HG02973 (cell line): Measurements from ENCODE around the gene SPDYE2.
"Not testable (repeated sequence)": the region's sequence is repeated elsewhere in the genome, so short reads cannot be mapped to it uniquely, and the experiment has no call there.

Source experiments
- ATAC-seq: cut with Tn5 transposase; IDR thresholded peaks from one replicate; pipeline ENCODE4 v1.9.1; 2021; ENCODE audit warnings: moderate library complexity; ENCODE audit not compliant: unreplicated experiment

SPDYE2 gene

DNA sequence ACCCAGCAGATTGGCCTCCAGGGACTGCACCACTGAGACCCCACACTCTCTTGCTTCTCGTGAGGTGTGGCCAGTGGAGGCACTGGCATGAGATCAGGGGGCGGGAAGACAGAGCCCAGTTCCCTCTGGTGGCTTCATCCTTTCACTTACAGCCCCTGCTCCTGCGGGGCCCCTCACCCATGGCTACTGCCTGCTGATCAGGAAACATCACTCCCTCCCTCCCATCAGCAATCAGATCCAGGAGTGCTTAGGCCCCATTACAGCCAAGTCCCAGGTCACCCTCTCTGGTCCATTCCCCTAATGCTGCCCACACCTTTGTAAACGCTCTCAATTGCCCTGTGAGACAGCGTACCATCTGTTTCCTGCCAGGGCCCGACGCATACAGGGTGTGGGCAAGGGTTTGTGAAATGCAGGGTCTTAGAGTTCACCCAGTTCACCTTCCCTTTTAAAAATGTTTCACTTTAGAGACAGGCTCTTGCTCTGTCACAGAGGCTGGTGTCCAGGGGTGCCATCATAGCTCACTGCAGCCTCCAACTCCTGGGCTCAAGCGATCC lies 15.9 kb upstream of the SPDYE2 start:
- ATAC-seq = not testable (repeated sequence)

DNA sequence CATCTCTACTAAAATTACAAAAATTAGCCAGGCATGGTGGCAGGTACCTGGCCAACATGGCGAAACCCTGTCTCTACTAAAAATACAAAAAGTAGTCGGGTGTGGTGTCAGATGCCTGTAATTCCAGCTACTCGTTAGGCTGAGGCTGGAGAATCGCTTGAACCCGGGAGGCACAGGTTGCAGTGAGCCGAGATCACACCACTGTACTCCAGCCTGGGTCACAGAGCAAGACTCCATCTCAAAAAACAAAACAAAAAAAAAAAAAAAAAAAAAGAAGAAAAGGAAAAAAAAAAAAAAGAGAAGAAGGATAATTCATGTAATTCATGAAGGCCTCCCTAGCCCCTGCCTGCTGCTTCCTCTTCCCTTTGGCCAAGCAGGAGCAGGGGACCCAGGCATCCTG lies 10.4 kb upstream of the SPDYE2 start:
- not testable (repeated sequence) for ATAC-seq

DNA sequence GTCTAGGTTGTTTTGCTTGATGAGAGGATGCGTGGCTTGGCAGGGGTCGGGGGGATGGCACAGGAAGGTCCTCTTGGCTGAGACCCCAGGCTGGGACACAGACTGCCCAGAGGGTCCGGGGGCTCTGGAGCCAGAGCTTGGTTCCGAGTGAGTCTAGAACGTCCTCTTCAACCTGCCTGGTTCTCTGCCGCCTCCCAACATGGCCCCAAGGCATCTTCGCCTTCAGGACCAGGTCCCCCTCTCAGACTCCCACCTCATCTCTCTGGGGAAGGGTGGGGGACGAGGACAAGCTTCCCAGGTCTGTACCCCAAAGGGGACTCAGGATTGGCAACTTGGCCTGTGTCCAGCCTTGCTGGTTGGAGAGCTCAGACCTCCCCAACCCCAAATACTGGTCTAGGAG lies 8.9 kb upstream of the SPDYE2 start:
- ATAC-seq = not testable (repeated sequence)

DNA sequence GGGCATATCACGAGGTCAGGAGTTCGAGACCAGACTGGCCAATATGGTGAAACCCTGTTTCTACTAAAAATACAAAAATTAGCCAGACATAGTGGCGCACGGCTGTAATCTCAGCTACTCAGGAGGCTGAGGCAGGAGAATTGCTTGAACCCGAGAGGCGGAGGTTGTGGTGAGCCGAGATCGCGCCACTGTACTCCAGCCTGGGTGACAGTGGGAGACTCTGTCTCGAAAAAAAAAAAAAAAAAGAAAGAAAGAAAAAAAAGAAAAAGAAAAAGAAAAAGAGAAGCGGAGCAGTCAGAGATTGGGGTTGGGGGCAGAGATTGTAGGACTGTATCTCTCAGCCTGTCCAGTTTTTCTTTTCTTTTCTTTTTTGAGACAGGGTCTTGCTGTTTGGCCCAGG lies 8.3 kb upstream of the SPDYE2 start:
- ATAC-seq = not testable (repeated sequence)

DNA sequence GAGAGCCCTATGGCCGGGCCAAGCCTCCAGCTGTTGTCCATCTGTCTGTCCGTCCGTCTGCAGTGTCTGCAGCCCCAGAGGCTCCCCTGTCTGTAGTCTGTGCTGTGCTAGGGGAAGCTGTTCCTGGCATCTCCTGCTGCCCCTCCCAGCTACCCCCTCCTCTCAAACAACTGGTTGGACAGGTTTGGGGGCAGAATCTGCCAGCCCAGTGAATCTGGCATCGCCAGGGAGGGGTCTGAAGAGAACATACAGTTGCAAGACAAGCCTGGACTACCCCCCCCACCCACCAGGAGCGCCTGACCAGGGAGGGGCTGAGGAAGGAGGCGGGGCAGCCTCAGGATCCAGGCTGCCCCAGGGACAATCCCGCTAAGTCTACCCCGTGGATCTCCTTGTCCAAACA lies 7.4 kb upstream of the SPDYE2 start, which contains the start of gene UPK3BL2:
TSS of gene UPK3BL2 (minus strand) at position 101 of the 400 bp plus-strand sequence. CDS start at position 41, 60 bp downstream.
- ATAC-seq = not testable (repeated sequence)

DNA sequence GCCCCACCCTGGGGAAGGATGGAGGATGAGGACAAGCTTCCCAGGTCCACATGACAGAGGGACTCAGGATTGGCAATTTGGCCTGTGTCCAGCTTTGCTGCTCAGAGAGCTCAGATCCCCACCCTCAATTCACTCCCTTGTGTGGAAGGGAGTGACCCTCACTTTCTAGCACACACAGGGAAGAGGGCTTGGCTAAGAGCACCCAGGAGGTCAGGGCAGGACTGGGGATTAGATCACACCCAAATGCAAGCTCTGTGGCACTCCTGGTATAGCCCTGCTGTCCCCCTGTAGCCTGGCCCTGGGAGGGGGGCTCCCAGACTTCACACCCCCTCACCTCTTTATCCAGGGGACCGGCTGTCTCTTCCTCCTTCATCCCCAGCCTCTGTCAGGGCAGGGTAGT lies 6.7 kb upstream of the SPDYE2 start:
- not testable (repeated sequence) for ATAC-seq

DNA sequence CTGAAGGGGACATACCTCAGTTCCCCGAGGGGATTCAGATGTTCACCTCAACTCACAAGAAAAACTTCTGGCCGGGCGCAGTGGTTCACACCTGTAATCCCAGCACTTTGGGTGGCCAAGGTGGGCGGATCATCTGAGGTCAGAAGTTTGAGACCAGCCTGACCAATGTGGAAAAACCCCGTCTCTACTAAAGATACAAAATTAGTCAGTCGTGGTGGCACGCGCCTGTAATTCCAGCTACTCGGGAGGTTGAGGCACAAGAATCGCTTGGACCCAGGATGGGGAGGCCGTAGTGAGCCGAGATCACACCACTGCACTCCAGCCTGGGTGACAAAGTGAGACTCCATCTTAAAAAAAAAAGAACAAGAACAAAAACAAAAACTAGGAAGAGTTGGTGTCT lies 5.7 kb upstream of the SPDYE2 start:
- not testable (repeated sequence) for ATAC-seq

DNA sequence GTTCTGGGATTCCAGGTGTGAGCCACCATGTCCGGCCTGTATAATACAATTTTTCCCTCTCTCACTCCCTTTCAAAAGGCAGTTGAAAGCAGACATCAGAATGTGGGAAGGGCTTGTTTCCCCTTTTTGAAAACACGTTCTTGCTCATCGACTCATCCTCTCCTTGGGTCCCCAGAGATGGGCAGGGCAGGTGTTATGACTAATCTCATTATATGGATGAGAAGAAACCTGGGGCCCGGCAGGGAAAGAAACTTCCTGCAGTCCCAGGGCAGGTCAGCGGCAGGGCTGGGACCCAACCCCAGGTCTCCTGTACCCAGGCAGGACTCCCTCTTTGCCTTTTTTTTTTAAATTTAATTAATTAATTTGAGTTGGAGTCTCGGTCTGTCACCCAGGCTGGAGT lies 4.7 kb upstream of the SPDYE2 start:
- ATAC-seq = peak; percentile 79

DNA sequence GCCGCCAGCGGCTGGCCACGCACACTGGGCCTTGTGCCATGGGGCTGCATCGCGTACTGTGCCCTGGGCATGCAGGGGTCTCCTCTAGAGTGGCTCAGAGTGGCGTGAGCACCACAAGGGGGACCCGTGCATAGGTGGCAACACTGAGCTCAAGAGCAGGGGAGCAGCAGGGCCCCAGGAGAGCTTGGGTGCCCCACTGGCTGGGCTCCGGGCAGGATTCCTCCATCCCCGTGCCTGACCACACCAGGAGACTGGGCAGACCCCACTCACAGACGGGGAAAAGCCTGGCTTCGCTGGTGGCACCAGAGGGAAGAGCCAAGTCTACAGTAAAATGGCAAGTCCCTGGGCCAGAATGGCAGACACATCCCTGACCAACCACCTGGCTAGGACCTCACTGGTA lies 17.6 kb downstream of the SPDYE2 start:
- not testable (repeated sequence) for ATAC-seq

DNA sequence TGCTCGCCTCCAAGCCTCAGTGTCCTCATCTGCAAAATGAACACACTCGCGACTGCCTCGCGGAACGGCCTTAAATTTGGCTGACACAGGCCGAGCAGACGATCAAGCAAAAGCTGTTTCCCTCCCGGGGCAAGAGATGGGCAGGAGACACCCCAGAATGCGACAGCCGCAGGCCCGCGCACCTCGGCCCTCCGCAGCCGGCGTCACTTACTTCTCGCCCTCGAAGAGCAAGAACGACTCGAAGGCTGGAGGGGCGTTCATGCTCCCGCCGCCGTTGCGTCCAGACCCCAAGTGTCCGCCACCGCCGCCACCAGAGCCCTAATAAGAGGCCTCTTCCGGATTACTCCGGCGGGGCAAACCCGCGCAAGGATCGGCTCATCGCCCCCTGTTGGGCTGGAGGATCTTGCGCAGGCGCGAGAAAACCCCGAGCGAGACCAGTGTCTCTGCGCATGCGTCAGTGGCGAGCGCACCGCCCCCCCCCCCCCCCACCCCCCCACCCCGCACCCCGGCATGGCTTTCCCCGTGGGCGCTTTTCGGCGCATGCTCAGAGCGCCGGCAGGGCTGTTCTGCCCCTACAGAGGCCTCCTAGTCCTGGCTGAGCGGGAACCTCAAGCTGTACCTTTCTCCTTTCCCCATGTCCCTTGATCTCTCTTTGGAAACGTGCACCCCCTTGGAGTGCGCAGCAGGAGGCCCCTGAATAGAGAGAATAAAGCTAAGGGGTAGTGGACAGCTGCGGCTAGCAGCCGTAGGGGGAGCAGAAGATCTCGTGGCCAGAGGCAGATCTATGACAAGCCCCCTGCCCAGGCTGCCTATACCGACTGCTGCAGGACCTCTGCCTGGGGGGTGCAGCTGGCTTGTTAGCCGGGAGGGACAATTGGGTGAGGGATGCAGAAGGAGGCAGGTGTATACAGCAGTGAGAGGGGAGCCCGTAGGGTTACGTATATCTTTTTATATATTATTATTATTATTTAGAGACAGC lies 21.5 kb downstream of the SPDYE2 start, which contains the start of gene POLR2J3:
TSS of gene POLR2J3 (minus strand) at position 323 of the 979 bp plus-strand sequence. CDS start at position 261, 62 bp downstream.
- peak; percentile 82 for ATAC-seq

DNA sequence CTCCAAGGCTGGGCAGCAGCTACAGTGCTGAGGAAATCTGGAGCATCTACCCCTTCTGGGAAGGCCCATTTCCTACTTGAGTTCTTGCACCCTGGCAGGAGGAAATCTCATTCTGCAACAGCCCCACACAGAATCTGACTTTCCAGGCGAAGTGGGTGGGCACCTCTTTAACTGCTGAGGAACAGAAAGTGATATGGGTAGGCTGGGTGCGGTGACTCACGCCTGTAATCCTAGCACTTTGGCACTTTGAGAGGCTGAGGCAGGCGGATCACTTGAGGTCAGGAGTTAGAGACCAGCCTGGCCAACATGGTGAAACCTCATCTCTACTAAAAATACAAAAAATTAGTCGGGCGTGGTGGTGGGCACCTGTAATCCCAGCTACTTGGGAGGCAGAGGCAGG lies 23.6 kb downstream of the SPDYE2 start:
- not testable (repeated sequence) for ATAC-seq

DNA sequence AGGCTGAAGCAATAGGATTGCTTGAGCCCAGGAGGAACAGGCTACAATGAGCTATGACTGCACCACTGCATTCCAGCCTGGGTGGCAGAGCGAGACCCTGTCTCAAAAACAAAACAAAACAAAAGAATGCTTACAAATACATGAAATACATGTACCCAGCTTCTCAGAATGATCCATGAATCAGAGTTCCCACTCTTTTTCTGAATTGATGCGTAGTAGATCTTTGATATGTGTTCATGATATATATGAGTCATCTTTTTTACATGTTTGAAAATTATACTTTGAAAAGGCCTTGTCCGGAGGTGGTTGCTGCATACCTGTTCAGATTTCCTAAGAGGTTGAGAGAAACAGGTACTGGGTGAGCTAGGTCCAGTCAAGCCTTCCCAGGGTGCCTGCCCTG lies 25.3 kb downstream of the SPDYE2 start:
- not testable (repeated sequence) for ATAC-seq

DNA sequence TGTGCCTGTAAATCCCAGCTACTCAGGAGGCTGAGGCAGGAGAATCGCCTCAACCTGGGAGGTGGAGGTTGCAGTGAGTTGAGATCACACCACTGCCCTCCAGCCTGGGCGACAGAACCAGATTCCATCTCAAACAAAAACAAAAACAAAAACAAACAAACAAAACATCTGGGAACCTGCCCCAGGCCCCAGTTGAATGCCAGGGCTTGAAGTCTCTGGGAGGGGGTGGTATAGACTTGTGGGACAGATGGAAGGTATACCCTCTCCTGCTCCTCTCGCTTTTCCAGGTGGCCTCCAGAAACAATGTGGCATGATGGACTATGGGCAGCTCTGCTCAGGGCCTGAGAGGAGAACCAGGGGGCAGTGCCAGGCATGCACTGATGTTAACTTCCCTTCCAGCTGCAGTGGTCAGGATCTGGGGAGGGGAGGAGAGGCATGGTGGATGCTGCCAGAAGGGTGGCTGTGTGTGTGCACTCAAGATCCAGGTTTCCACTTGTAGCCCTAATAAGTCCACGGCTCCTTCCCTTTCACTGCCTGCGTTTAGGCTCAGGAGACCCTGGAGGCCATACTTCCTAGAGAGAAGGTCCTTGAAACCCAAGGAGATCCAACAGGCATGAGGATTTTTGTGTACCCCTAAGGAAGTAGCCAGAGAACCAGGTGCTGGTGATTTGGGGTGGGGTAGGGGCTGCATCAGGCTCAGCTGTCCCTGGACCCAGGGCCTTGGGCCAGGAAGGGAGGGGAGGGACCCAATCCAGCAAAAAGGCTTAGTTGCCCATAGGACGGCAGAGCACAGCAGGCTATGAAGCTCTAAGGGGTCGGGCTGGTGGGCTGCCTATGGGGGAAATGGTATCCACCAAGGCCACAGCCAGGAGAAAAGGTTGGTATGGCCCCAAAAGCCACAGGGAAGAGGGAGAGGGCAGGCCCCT lies 26.6 kb downstream of the SPDYE2 start:
- not testable (repeated sequence) for ATAC-seq

DNA sequence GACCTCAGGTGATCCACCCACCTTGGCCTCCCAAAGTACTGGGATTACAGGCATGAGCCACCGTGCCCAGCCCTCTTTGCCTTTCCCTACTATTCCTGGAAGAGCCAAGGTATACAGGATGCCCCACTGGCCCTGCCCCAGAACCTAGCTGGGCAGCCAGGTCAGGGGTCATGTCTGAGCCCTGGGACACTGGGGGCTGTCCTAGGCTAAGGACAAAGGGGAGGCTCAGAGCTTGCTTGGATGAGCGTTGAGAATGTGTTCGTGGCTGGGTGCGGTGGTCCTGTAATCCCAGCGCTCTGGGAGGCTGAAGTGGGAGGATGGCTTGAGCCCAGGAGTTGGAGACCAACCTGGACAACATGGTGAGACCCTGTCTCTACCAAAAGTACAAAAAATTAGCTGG lies 27.5 kb downstream of the SPDYE2 start:
- not testable (repeated sequence) for ATAC-seq

DNA sequence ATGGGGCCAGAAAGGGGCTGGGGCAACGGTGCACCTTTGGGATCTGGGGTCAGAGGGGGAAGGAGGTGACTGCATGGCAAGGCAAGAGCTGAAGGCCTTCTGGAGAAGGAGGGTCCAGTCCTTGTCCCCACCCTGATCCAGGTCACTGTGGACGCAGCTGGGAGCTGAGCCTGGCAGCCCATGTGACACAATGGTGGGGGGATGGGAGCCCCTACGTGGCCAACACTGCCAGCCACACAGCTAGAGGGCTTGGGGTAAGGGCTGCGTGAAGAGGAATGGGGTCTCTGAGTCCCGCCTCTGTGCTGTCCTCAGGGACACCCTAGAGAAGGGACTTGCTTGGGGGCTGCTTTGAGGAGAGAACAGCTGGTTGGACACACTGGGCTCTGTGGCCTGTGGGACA lies 30.7 kb downstream of the SPDYE2 start:
- not testable (repeated sequence) for ATAC-seq

DNA sequence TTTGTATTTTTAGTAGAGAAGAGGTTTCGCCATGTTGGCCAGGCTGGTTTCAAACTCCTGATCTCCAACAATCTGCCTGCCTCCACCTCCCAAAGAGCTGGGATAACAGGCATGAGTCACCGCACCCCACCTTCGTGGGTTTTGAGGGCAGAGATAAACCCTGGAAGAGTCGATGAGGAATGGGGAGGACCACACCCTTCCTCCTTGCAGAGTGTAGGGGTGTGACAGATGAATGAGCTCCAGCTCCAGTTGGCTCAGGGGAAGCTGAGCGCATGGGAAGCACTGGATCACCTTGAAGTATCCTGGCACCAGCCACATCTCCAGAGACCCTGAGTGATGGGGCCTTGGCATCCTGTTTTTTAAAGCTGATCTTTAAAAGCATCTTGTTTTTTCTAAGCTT lies 32.5 kb downstream of the SPDYE2 start:
- ATAC-seq = not testable (repeated sequence)

DNA sequence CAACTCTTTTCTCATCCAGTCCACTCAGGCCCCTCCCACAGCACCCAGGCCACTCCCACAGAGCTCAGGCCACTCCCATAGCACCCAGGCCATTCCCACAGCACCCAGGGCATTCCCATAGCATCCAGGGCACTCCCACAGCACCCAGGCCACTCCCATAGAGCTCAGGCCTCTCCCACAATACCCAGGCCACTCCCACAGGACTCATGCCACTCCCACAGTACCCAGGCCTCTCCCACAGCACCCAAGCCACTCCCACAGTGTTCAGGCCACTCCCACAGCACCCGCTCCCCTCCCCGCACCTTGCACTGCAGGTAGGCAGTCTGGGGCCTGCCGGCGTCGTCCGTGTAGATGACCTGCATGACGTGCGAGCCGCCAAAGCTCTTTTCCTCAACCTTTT lies 38.8 kb downstream of the SPDYE2 start:
- ATAC-seq = peak; percentile 42

DNA sequence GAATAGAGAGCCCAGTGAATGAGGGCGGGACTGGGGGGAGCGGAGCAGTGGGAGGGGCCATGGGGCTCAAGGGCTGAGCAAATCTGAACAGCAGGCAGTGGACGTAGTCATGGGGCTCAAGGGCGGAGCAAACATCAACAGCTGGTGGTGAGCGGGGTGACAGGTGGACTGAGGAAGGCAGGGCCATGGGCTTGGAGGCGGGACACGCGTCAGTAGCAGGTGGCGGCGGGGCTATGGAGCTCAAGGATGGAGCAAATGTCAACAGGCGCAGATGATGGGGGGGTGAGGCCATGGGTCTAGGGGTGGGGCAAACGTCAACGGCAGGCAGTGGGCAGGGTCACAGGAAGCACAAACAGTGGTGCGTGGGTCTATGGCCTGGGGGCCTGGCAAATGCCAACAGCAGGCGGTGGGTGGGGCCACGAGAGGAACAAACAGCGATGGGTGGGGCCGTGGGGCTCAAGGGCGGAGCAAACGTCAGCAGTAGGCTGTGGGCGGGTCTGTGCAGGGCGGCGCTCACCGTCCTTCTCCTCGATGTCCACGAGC lies 41.5 kb downstream of the SPDYE2 start:
- ATAC-seq = peak; percentile 39

DNA sequence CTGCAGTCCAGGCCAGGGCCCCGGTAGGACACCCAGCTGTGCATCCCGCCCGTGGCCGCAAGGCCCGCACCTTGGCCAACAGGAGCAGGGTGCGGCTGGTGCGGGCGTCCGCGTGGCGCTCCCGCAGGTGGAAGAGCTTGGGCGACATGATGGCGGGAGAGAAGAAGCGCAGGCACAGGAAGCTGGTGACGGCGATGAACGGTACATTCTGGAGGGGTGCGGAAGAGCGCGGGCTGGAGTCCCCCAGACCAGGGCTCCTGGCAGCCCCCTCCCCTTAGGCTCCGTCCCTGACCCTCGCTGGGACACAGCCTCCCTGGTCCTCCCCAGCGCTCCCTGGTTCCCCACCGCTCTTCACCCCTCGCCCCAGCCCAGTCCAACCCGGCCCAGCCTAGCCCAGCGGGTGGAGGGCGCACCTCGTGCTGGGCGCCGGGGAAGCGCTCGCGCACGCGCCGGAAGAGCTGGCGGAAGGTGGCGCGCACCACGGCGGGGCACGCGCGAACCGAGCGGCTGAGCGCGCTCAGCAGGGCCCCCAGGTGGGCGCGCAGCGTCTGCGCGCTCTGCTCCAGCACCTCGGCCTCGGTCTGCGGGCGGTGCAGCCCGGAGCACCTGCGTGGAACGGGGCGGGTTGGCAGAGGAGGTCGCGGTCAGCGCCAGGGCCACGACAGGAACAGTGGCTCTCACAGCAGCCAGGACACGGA lies 42.8 kb downstream of the SPDYE2 start:
- ATAC-seq = peak; percentile 53

DNA sequence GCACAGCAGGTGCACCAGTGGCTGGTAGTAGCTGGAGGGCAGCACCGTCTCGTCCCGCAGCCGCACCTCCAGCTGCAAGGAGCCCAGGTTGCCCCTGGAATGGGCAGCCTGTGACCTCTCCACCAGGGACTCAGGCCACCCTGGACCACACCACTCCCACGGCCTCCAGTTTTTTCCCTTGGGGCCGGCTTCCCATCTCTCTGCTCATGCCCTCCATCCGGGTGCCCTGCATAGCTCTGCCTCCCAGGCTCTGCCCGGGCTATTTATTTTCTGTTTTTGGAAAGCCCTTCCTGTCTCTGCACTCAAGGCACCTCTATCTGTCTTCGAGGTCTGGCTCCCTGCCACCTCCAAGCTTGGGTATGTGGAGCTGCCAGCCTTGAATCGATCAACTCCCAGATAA lies 45.0 kb downstream of the SPDYE2 start:
- ATAC-seq = not testable (repeated sequence)
